ENCODE measurements around the gene CHST15.

CHST15 gene

DNA sequence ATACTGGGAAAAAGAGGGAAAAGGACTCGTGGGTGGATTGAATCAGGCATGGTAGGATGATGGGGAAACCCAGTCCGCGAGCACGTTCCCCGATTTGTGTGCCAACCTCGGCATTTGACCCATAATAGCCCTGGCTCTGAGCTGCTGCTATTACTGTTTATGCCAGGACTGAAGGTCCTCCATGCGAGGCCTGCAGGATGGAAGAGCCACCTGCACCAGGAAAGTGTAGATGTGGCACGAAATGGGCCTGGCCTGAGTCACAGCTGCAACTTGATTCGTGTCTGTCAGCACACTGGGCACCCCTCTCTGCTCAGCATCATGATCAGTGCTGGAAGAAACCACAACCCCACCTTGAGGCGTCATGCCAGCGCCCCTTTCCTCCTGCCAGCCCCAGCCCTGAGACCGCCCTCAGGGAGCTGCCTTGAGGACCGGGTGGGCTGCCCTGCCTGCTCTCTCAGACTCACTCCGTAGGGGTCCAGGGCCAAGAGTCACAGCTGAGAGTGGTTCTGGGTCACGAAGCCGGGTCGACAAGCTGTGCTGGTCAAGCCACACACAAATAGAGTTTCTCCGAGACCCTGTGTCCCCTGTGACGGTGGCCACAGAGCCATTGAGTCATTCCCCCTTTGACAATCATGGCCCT, 74.4 kb downstream of the CHST15 start:
- no peak for DNase-seq (ENCODE audit: low spot score in 2 of 2)
- Histone ChIP-seq H3K4me3 (no peak overlapping the region), H3K4me1 (no peaks in the 10 kb centered on the region), H3K9me3 (no peaks in the 10 kb centered on the region), H3K36me3 (replicated peaks) (no peaks in the 10 kb centered on the region), H3K27me3 (ENCODE audit: low read depth) (peaks cover 2% of the 10 kb centered on the region; the same call in 1 of the 2 replicates)
- in situ Hi-C loops (cut with MboI; ENCODE audit: low sequenced_read_pairs) = no loop called here

DNA sequence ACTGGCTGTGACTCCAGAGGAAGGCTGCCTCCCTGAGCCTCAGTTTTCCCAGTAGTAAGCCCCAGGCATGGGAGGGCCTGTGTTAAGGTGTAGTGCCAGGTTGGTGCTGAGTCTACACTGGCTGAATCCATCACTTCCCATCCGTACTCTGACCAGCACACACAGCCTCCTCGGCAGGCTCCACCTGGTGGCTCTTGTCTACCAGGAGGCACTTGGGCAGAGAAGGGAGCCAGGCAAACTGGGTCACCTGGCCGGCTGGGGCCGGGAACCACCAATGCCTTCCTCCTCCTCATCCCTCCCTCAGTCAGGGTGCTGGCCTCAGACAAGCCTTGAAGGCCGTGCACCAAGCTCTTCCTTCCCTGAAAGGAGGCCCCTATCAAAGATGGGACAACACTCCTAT, 75.7 kb downstream of the CHST15 start:
- no peaks in the 10 kb centered on the region for H3K4me1 ChIP-seq
- no peak for DNase-seq (ENCODE audit: low spot score in 2 of 2)
- in situ Hi-C loops (cut with MboI; ENCODE audit: low sequenced_read_pairs) = no loop called here
- no peak overlapping the region for H3K4me3 ChIP-seq
- H3K36me3 ChIP-seq (replicated peaks) = no peaks in the 10 kb centered on the region
- peaks cover 2% of the 10 kb centered on the region; the same call in 1 of the 2 replicates for H3K27me3 ChIP-seq (ENCODE audit: low read depth)
- H3K9me3 ChIP-seq = no peaks in the 10 kb centered on the region

DNA sequence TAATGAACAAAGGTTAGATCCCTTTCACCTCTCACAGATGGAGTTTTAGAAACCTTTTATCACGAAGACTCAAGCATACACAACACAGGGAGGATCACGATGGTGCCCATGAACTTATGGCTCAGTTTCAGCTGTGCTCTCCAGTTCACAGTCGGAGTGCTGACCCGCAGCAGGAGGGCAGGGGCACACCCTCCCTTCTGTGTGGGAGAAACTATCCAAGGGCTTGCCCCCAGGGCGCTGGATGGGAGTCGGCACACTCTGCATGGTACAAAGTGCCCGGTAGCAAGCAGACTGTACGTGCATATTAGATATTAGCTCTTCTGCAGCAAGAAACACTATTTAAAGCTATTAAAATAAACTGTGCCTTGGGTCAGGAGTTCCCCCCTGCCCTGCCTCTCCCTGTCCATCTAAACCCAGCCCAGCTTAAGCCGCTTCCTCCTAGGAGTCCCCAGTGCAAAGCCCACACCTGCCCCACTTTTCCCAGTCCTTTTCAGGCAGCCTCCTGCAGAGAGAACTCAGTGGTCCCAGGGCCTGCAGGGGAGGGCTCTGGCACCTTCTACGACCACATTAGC, 76.5 kb downstream of the CHST15 start:
- no peak for DNase-seq (ENCODE audit: low spot score in 2 of 2)
- H3K9me3 ChIP-seq = no peaks in the 10 kb centered on the region
- no peaks in the 10 kb centered on the region for H3K4me1 ChIP-seq
- H3K4me3 ChIP-seq = no peak overlapping the region
- no peaks in the 10 kb centered on the region for H3K36me3 ChIP-seq (replicated peaks)
- no peaks in the 10 kb centered on the region for H3K27me3 ChIP-seq (ENCODE audit: low read depth)
- in situ Hi-C loops (cut with MboI; ENCODE audit: low sequenced_read_pairs) = no loop called here

DNA sequence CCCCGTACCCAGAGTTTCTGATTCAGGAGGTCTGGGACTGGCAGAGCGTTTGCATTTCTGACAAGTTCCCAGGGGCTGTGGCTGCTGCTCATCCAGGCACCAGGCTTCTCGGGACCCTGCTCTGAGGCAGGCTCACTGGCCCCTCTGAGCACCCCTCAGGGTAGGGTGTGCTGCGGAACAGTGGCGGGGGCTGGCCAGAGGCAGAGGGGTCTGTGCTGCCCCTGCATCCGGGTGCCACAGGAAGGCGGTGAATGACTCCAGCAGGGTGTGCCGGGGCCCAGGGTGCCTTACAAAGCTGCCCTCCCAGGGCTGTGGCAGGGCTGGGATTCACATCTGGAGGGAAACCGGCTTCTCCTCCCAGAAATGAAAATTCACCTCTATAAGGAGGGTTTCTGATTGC, 77.4 kb downstream of the CHST15 start:
- H3K27me3 ChIP-seq (ENCODE audit: low read depth) = no peaks in the 10 kb centered on the region
- DNase-seq (ENCODE audit: low spot score in 2 of 2) = no peak
- in situ Hi-C loops (cut with MboI; ENCODE audit: low sequenced_read_pairs) = no loop called here
- H3K36me3 ChIP-seq (replicated peaks) = no peaks in the 10 kb centered on the region
- H3K4me1 ChIP-seq = no peaks in the 10 kb centered on the region
- no peaks in the 10 kb centered on the region for H3K9me3 ChIP-seq
- no peak overlapping the region for H3K4me3 ChIP-seq

DNA sequence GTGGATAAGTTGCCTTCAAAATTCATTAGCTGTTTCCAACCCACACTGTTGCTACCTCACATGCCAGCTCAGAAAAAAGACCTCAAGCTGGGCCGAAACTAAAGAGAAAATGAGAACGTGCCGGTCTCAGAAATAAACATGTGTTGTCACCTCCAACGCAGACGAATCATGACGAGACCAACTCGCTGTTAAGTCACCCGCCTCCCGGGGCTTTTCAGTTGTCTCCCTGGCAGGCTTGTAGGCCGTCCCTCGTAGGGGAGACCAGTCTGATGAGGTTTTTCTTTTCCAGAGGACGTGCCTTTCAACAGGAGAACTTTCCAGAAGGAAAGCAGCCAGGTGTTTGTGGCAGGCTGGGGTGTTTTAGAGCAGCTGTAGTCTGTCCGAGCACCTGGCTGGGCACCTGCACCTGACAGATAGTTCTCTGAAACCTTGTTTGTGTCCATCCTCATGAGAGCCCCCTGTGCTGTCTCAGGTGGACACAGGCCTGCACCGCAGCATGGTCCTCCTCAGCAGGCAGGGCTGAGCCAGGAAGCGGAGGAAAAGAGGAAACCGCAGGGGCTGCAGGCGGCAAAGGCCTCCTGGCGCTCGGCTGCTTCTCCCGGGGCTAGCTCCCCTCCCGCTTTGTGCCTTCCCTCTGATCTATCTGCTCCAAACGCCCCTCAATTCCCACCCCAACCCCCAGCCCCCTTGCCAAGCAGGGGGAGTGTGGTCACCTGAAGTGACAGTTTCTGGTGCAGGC, 78.8 kb downstream of the CHST15 start:
- Histone ChIP-seq H3K9me3 (no peaks in the 10 kb centered on the region), H3K4me3 (no peak overlapping the region), H3K36me3 (replicated peaks) (no peaks in the 10 kb centered on the region), H3K4me1 (no peaks in the 10 kb centered on the region), H3K27me3 (ENCODE audit: low read depth) (no peaks in the 10 kb centered on the region)
- no peak for DNase-seq (ENCODE audit: low spot score in 2 of 2)
- in situ Hi-C loops (cut with MboI; ENCODE audit: low sequenced_read_pairs) = no loop called here

DNA sequence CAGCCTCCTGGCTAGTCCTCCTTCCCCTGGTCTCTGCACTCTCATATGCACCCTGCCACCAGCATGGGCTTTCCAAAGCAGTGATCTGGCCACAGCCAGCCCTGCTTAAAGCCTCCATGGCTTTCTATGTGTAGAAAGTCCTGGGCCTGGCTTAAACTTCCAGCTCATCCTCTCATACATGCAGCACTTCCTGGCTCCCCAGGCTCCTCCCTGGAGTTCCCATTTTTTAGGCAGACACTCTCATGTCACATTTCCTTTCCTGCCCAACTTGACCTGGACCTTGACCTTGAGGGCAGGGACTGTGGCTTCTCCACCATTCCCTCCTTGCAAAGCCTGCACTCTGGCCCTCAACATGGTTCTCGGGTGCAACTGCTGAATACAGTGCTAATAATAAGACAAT, 79.5 kb downstream of the CHST15 start:
- in situ Hi-C loops (cut with MboI; ENCODE audit: low sequenced_read_pairs) = no loop called here
- Histone ChIP-seq H3K27me3 (ENCODE audit: low read depth) (no peaks in the 10 kb centered on the region), H3K4me3 (no peak overlapping the region), H3K4me1 (no peaks in the 10 kb centered on the region), H3K36me3 (replicated peaks) (no peaks in the 10 kb centered on the region), H3K9me3 (no peaks in the 10 kb centered on the region)
- DNase-seq (ENCODE audit: low spot score in 2 of 2) = no peak

DNA sequence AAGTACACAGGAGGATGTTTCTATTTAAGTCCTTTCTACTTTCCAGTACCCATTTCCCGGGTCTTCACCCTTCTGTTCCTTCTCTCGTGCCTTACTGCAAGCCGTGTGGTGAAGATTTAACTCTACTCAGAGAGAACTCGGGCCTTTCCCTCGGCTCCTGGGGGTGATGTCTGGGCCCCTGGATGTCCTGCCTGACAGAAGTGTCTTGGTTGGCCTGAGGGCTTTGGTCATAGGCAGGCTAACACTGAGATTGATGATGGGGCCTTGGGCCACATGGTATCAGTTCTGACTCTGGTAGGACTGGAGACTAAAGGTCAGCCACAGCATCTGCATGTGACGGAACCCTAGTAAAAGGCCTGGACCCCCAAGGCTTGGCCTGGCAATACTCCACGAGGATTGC, 80.4 kb downstream of the CHST15 start:
- no peak overlapping the region for H3K4me3 ChIP-seq
- no peaks in the 10 kb centered on the region for H3K27me3 ChIP-seq (ENCODE audit: low read depth)
- in situ Hi-C loops (cut with MboI; ENCODE audit: low sequenced_read_pairs) = no loop called here
- H3K36me3 ChIP-seq (replicated peaks) = no peaks in the 10 kb centered on the region
- H3K4me1 ChIP-seq = no peaks in the 10 kb centered on the region
- DNase-seq (ENCODE audit: low spot score in 2 of 2) = no peak
- H3K9me3 ChIP-seq = no peaks in the 10 kb centered on the region

DNA sequence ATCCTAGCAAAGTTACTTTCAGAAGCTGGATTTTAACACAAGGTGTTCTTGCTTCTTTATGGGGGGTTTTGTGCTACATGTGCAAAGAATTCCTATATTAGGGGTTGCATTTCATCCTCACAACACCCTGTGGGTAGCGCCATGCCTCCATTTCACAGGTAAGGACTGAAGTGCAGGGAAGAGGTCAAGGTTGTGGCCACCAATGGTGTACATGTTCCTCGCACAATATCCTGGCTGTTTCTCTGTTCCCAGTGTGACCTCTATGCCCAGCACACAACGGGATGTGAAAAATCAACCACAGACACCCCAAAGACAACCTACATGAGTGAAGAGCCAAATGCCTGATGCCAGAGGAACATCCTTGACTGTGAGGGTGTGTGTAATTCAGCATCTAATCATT, 80.8 kb downstream of the CHST15 start:
- Histone ChIP-seq H3K9me3 (no peaks in the 10 kb centered on the region), H3K4me1 (no peaks in the 10 kb centered on the region), H3K36me3 (replicated peaks) (no peaks in the 10 kb centered on the region)

DNA sequence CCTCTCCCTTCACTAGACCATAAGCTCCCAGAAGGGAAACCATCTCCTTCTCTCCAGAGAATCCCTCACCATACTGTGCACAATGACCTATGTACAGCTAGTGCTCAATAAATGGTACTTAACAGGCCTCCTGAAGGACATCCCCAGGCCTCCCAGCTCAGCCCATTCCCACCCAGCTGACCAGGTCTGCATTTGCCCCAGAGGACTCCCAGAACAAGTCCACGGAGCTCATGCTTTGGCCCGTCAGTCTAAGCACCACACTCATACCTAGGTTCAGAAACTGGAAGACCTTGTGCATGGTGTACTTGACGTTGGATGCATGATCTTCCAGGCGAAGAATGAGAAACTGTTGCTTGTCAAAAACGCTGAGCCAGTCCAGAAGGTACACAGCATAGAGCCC, 81.3 kb downstream of the CHST15 start:
- Histone ChIP-seq H3K27me3 (ENCODE audit: low read depth) (no peaks in the 10 kb centered on the region), H3K9me3 (no peaks in the 10 kb centered on the region), H3K36me3 (replicated peaks) (no peaks in the 10 kb centered on the region), H3K4me1 (no peaks in the 10 kb centered on the region), H3K4me3 (no peak overlapping the region)
- in situ Hi-C loops (cut with MboI; ENCODE audit: low sequenced_read_pairs) = no loop called here
- no peak for DNase-seq (ENCODE audit: low spot score in 2 of 2)

More for the DNA sequence above, 80.8 kb downstream of the CHST15 start:
- in situ Hi-C loops (cut with MboI; ENCODE audit: low sequenced_read_pairs) = no loop called here
- H3K4me3 ChIP-seq = no peak overlapping the region
- no peaks in the 10 kb centered on the region for H3K27me3 ChIP-seq (ENCODE audit: low read depth)
- no peak for DNase-seq (ENCODE audit: low spot score in 2 of 2)

DNA sequence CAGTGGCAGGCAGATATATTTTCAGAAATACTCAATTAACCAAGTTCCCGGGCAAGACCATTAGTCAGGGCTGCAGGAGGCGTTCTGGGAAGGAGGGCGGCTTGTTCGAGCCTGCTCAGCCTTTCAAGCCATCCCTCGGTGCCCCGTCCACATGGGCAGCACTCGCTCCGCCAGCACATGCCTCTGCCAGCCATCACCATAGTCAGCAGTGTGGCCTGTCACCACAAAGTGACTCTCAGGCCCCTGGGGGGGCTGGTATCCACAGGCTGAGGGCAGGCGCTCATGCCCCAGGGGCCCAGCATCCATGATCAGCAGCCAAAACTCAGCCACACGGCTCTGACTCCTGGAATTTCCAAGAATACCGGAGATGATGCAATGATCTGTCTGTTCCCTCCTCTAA, 81.9 kb downstream of the CHST15 start:
- no peaks in the 10 kb centered on the region for H3K36me3 ChIP-seq (replicated peaks)
- no peaks in the 10 kb centered on the region for H3K4me1 ChIP-seq
- in situ Hi-C loops (cut with MboI; ENCODE audit: low sequenced_read_pairs) = no loop called here
- H3K9me3 ChIP-seq = no peaks in the 10 kb centered on the region
- H3K4me3 ChIP-seq = no peak overlapping the region
- no peak for DNase-seq (ENCODE audit: low spot score in 2 of 2)
- no peaks in the 10 kb centered on the region for H3K27me3 ChIP-seq (ENCODE audit: low read depth)

DNA sequence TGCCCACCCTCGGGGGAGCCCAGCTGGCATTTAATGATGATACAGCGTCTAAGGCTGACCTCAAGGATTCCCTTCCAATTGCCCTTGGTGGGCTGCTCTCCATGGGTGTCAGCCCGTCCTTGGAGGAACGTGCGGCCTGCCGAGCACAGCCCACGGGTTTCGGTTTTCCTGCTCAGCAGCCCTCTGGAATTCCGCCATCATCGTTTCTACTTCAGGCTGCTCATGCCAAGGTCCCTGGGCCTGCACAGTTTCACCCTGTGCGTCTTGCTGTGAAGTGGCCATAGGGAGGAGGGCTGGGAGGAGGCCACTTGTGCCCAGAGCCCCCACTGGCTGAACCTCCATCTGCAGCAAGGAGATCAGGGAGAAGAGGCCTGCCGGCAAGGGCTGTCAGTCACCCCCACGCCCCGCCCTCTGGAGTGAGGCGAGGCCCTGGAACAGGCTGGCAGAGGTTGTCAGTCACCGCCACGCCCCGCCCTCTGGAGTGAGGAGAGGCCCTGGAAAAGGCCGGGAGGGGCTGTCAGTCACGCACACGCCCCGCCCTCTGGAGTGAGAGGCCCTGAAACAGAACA, 82.8 kb downstream of the CHST15 start:
- in situ Hi-C loops (cut with MboI; ENCODE audit: low sequenced_read_pairs) = no loop called here

DNA sequence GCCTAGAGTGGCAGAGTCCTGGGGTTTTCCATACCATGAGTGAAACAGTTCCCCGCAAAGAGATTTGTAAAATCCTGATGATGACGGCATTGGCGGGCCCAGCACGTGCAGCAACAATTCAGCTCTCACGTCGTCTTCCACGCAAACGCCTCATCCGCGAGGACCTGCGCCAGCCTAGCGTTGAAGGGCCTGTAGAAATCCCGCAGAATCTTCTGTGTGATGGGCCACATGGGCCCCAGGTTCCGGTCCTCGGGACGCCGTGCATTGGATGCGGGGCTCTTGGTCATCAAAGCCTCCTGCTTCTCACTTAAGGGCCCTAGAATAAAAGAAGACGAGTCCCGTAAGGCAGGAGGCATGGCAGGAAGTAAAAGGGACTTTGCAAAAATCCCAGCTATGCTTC, 83.4 kb downstream of the CHST15 start:
- Histone ChIP-seq H3K36me3 (replicated peaks) (no peaks in the 10 kb centered on the region), H3K9me3 (no peaks in the 10 kb centered on the region), H3K4me3 (no peak overlapping the region), H3K27me3 (ENCODE audit: low read depth) (no peaks in the 10 kb centered on the region), H3K4me1 (no peaks in the 10 kb centered on the region)
- in situ Hi-C loops (cut with MboI; ENCODE audit: low sequenced_read_pairs) = no loop called here
- DNase-seq (ENCODE audit: low spot score in 2 of 2) = no peak

More for the DNA sequence above, 82.8 kb downstream of the CHST15 start:
- no peaks in the 10 kb centered on the region for H3K36me3 ChIP-seq (replicated peaks)
- no peaks in the 10 kb centered on the region for H3K9me3 ChIP-seq
- peak in 1 of 2 experiments; percentile 48 for DNase-seq (ENCODE audit: low spot score in 2 of 2)
- H3K27me3 ChIP-seq (ENCODE audit: low read depth) = no peaks in the 10 kb centered on the region
- H3K4me1 ChIP-seq = no peaks in the 10 kb centered on the region
- H3K4me3 ChIP-seq = no peak overlapping the region

DNA sequence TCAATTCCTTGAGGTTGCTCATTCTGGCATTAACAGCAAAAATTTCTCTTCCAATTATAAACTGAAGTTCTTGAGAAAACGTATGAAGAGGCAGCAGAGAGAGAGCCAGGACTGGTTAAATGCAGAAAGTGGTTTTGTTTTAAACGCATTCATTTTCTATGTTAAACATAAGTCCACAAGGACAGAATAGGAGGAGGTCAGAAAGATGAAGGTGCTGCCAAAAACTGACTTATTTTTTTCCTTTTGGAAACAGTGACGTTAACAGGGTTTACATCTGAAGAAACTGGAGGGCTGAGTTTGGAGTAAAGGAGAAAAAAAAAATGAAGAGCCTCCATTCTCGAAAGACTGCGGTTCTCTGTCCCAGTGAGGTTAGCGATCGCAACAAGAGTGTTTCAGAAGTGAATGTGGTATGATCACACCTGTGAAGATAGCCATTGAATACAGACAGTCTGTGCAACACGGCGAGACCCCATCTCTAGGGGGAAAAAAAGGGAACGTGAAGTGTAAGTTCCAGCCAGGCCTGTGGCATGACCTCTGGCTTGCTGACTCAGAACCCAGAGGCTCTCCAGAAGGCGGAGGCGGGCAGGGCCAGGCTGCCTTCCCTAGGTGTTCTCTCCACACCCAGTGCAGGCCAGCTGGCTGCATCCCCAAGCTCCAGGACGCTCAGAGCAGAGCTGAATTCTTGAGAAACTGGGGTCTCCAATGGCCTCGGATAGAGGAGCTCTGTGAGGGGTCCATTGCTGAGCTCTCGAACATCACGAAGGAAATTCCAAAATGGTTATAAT, 84.0 kb downstream of the CHST15 start:
- Histone ChIP-seq H3K4me1 (no peaks in the 10 kb centered on the region), H3K4me3 (no peak overlapping the region), H3K9me3 (no peaks in the 10 kb centered on the region), H3K36me3 (replicated peaks) (no peaks in the 10 kb centered on the region), H3K27me3 (ENCODE audit: low read depth) (no peaks in the 10 kb centered on the region)
- in situ Hi-C loops (cut with MboI; ENCODE audit: low sequenced_read_pairs) = no loop called here
- no peak for DNase-seq (ENCODE audit: low spot score in 2 of 2)
